IPS-11a (cell line): ENCODE data around the gene SLC49A3.
"Not testable (repeated sequence)": the region's sequence is repeated elsewhere in the genome, so short reads cannot be mapped to it uniquely, and the experiment has no call there.

Source experiments
- H3K4me3 ChIP-seq: one replicate; pipeline ENCODE4 v1.5.1; 2013; ENCODE audit warnings: low read depth, low read length, control low read depth

Gene SLC49A3

GRCh38 chr4:688854-689681 is at the start of gene SLC49A3:
Gene SLC49A3 (minus strand): TSS chr4:689151. CDS start chr4:689127, 24 bp downstream.
- H3K4me3 ChIP-seq: peak within 1 kb of the TSS; percentile 37

- H3K4me3 ChIP-seq: not testable (repeated sequence)
These were observed 47.6 kb upstream of the SLC49A3 start for GRCh38 chr4:736561-736960.

GRCh38 chr4:735583-735982 is 46.6 kb upstream of the SLC49A3 start:
- H3K4me3 ChIP-seq: no peak overlapping the region

GRCh38 chr4:734951-735350 is 46.0 kb upstream of the SLC49A3 start:
- no peak overlapping the region for H3K4me3 ChIP-seq

- no peak overlapping the region for H3K4me3 ChIP-seq
These were observed 45.1 kb upstream of the SLC49A3 start for GRCh38 chr4:734075-734474.

- no peak overlapping the region for H3K4me3 ChIP-seq
These were observed 44.7 kb upstream of the SLC49A3 start for GRCh38 chr4:733631-733980.

GRCh38 chr4:732911-733630 is 44.1 kb upstream of the SLC49A3 start:
- no peak overlapping the region for H3K4me3 ChIP-seq

GRCh38 chr4:732486-732885 is 43.5 kb upstream of the SLC49A3 start:
- no peak overlapping the region for H3K4me3 ChIP-seq

GRCh38 chr4:731954-732353 is 43.0 kb upstream of the SLC49A3 start:
- H3K4me3 ChIP-seq: not testable (repeated sequence)

- not testable (repeated sequence) for H3K4me3 ChIP-seq
These were observed 42.3 kb upstream of the SLC49A3 start for GRCh38 chr4:730946-731904.

- H3K4me3 ChIP-seq: no peak overlapping the region
These were observed 41.6 kb upstream of the SLC49A3 start for GRCh38 chr4:730511-730910.

GRCh38 chr4:729336-730315 is 40.7 kb upstream of the SLC49A3 start:
- H3K4me3 ChIP-seq: no peak overlapping the region

- no peak overlapping the region for H3K4me3 ChIP-seq
These were observed 38.6 kb upstream of the SLC49A3 start for GRCh38 chr4:727576-727975.

GRCh38 chr4:726838-727237 is 37.9 kb upstream of the SLC49A3 start:
- no peak overlapping the region for H3K4me3 ChIP-seq

GRCh38 chr4:726235-726787 is 37.4 kb upstream of the SLC49A3 start:
- H3K4me3 ChIP-seq: no peak overlapping the region

- H3K4me3 ChIP-seq: no peak overlapping the region
These were observed 36.7 kb upstream of the SLC49A3 start for GRCh38 chr4:725391-726234.

- no peak overlapping the region for H3K4me3 ChIP-seq
These were observed 35.0 kb upstream of the SLC49A3 start for GRCh38 chr4:723751-724530.

- no peak overlapping the region for H3K4me3 ChIP-seq
These were observed 34.0 kb upstream of the SLC49A3 start for GRCh38 chr4:722851-723360.
